Measurements from ENCODE around the gene RHBDD1. TPM values are rescaled to one million over a fixed set of nuclear protein-coding genes. Genes with fewer than 3 reads are reported as not detected.

RHBDD1 gene
- total and polyA plus RNA-seq, 11 donors = 4.7 to 44.5 (median 32.6) TPM

DNA sequence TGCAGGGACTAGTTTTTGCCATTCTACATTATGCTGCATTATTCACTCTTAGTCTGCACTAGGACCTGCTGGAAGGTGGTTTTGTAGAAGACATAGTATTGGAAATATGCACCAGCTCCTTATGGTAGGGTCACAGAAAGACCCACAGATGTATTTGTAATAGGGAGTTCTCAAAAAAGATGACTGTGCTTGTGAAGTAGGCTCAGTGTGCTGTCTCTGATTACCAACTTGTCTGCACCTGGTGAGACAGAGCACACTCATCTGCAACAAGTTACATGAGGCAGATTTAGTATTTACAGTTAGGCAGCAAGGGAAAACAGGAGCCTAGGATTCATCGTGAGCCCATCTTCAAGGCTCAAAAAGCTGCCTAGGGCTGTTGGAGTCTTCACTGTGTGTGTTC, 29.4 kb downstream of the RHBDD1 start:
- Histone ChIP-seq H3K4me1 (peaks cover 0 to 7% (median 0%) of the 10 kb centered on the region in 12 donors), H3K27me3 (no peaks in the 10 kb centered on the region), H3K36me3 (peaks cover 0 to 49% (median 24%) of the 10 kb centered on the region in 9 donors), H3K9me3 (no peaks in the 10 kb centered on the region), H3K4me3 (no peak overlapping the region), H3K27ac (no peak overlapping the region)
- no peak for ATAC-seq
- TF ChIP-seq, protein P1, sequence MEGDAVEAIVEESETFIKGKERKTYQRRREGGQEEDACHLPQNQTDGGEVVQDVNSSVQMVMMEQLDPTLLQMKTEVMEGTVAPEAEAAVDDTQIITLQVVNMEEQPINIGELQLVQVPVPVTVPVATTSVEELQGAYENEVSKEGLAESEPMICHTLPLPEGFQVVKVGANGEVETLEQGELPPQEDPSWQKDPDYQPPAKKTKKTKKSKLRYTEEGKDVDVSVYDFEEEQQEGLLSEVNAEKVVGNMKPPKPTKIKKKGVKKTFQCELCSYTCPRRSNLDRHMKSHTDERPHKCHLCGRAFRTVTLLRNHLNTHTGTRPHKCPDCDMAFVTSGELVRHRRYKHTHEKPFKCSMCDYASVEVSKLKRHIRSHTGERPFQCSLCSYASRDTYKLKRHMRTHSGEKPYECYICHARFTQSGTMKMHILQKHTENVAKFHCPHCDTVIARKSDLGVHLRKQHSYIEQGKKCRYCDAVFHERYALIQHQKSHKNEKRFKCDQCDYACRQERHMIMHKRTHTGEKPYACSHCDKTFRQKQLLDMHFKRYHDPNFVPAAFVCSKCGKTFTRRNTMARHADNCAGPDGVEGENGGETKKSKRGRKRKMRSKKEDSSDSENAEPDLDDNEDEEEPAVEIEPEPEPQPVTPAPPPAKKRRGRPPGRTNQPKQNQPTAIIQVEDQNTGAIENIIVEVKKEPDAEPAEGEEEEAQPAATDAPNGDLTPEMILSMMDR (IDR thresholded peaks at IDR 0.05) = no peak
- TF ChIP-seq POLR2A (IDR thresholded peaks at IDR 0.05) = no peak
- intact Hi-C loops (cut with DNase I) = no loop called here
- no peak for DNase-seq
- WGBS, 4 donors = 85 to 98% (median 95%) methylated on average over 1 of the region's 1 CpG

DNA sequence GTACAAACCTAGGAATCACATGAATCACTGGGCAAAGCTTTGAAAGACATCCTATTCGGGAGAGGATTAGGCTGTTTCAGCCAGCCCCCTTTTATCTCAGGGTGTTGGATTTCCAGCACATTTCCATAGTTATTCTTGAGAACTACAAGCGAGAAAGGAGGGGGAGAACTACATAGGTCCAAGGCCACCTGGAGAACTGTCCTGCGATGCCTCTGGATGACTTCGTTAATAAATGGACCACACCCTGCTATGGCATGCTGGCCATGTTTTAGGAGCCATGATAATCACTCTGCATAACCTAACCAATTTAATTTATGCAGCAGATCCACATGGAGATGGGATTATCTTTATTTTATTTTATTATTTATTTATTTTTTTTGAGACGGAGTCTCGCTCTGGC, 29.9 kb downstream of the RHBDD1 start:
- ATAC-seq (no peak), DNase-seq (no peak)
- WGBS, 4 donors = 94 to 95% (median 94%) methylated on average over 6 of the region's 6 CpGs
- no peaks in the 10 kb centered on the region for H3K9me3 ChIP-seq
- H3K4me1 ChIP-seq = peaks cover 0 to 7% (median 0%) of the 10 kb centered on the region in 12 donors
- H3K27ac ChIP-seq = no peak overlapping the region
- H3K36me3 ChIP-seq = peaks cover 0 to 49% (median 24%) of the 10 kb centered on the region in 9 donors
- intact Hi-C loops (cut with DNase I) = no loop called here
- H3K27me3 ChIP-seq = no peaks in the 10 kb centered on the region
- no peak overlapping the region for H3K4me3 ChIP-seq
- no peak for TF ChIP-seq POLR2A (IDR thresholded peaks at IDR 0.05)
- TF ChIP-seq, protein P1 (IDR thresholded peaks at IDR 0.05) = no peak

DNA sequence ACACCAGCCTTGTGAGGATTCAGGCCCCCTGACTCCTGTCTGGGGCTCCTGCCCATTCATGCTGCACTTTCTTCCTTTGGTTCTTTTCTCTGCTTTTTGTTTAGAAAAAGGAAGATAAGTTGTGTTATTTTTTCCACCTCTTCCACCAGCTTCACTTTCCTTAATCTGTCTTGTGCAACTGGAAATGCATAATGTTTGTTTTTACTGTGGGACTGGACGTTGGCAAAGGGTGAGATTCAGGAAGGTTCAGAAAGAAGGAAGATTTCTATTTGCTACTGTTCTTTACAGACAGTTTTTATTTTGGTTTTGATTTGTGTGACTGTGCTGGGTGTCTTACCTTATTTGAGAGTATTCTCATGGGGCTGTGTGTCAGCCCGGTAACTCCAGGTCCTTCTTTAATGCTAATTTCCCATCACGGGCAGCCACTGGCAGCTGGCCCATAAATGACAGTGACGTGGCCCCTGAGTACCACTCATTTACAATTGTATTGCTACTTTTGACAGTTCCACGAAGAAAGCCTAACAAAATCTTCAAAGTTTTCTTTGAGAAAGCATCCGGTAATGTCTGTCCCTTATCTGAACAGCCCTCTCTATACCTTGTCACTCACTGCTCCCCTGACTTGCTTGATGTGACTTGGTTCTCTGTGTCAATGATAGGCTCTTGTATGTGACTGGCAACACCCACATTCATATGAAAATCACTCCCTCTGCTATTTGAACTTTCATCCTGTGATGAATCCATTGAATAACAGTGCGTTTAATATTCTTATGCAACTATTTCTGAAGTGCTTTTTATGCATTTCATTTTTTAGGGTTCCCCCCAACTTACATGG, 32.7 kb downstream of the RHBDD1 start:
- no peak for TF ChIP-seq POLR2A (IDR thresholded peaks at IDR 0.05)
- TF ChIP-seq, protein P1 (IDR thresholded peaks at IDR 0.05) = no peak
- Histone ChIP-seq H3K27ac (no peak overlapping the region), H3K4me3 (no peak overlapping the region), H3K27me3 (no peaks in the 10 kb centered on the region), H3K9me3 (no peaks in the 10 kb centered on the region), H3K4me1 (no peaks in the 10 kb centered on the region), H3K36me3 (peaks cover 0 to 49% (median 24%) of the 10 kb centered on the region in 9 donors)
- ATAC-seq (no peak), DNase-seq (no peak)
- 64 to 69% (median 68%) methylated on average over 7 of the region's 7 CpGs for WGBS, 4 donors
- intact Hi-C loops (cut with DNase I) = no loop called here

DNA sequence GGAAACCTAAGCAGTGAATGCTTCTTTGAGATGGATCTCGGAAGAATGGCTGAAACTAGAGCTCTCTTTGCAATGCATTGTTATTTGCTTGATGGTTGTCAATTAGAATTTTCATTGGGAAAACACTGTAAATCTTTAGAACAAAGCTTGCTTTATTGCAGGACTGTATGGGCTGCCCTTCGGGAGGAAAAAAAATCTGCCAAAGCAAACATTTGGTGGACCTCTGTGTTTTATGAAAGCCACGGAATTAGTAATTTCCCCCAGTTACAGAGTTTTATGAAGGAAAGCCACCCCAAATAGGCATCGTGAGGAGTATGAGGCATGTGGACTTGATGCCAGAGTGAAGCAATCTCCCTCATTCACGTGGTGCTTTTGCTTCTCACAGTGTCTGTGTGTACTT, 33.5 kb downstream of the RHBDD1 start:
- no peak overlapping the region for H3K27ac ChIP-seq
- ATAC-seq (no peak), DNase-seq (no peak)
- no peaks in the 10 kb centered on the region for H3K27me3 ChIP-seq
- H3K4me3 ChIP-seq = no peak overlapping the region
- 80 to 86% (median 85%) methylated on average over 5 of the region's 5 CpGs for WGBS, 4 donors
- peaks cover 0 to 49% (median 24%) of the 10 kb centered on the region in 9 donors for H3K36me3 ChIP-seq
- H3K4me1 ChIP-seq = no peaks in the 10 kb centered on the region
- H3K9me3 ChIP-seq = no peaks in the 10 kb centered on the region
- intact Hi-C loops (cut with DNase I) = no loop called here
- no peak for TF ChIP-seq POLR2A (IDR thresholded peaks at IDR 0.05)
- TF ChIP-seq, protein P1 (IDR thresholded peaks at IDR 0.05) = no peak

All from heart left ventricle (tissue), 16 donors.